Activated T-cell treated with anti-CD3 and anti-CD28 coated beads, Interleukin-2, amount 50 U/mL, for 24 hours (primary cell): ENCODE results near the gene PRIMPOL.
"Not testable (repeated sequence)": the region's sequence is repeated elsewhere in the genome, so short reads cannot be mapped to it uniquely, and the experiment has no call there.

Experiments
- DNase-seq: peaks from one replicate; pipeline ENCODE4 v3.0.0-alpha.2; 2020
- H3K27ac Mint-ChIP-seq: 2 replicates; pipeline ENCODE4 v1.8.0; 2020; ENCODE audit warnings: mild to moderate bottlenecking, mixed read lengths
- H3K27me3 Mint-ChIP-seq: 2 replicates; pipeline ENCODE4 v1.8.0; 2020; ENCODE audit warnings: mixed read lengths
- H3K36me3 Mint-ChIP-seq: 2 replicates; pipeline ENCODE4 v1.8.0; 2020; ENCODE audit warnings: low read depth, mixed read lengths
- H3K4me1 Mint-ChIP-seq: 2 replicates; pipeline ENCODE4 v1.8.0; 2020; ENCODE audit warnings: low read depth, mixed read lengths
- H3K4me3 Mint-ChIP-seq: 2 replicates; pipeline ENCODE4 v1.8.0; 2020; ENCODE audit warnings: mild to moderate bottlenecking, moderate library complexity, mixed read lengths
- H3K9me3 Mint-ChIP-seq: 2 replicates; pipeline ENCODE4 v1.8.0; 2020; ENCODE audit warnings: mixed read lengths

The PRIMPOL gene

GRCh38 chr4:184624972-184625554 lies 24.5 kb upstream of the PRIMPOL start:
- no peaks in the 10 kb centered on the region for H3K27me3 Mint-ChIP-seq
- peaks cover 44% of the 10 kb centered on the region for H3K4me1 Mint-ChIP-seq
- peak overlapping the region; percentile 22 for H3K4me3 Mint-ChIP-seq
- H3K36me3 Mint-ChIP-seq, result peaks cover 63% of the 10 kb centered on the region
- no peaks in the 10 kb centered on the region for H3K9me3 Mint-ChIP-seq
- DNase-seq, result no peak
- H3K27ac Mint-ChIP-seq, result peak overlapping the region; percentile 84

- DNase-seq, H3K27me3 Mint-ChIP-seq, H3K9me3 Mint-ChIP-seq: not testable (repeated sequence)
- peaks cover 44% of the 10 kb centered on the region for H3K4me1 Mint-ChIP-seq
- peaks cover 72% of the 10 kb centered on the region for H3K36me3 Mint-ChIP-seq
- peak overlapping the region; percentile 84 for H3K27ac Mint-ChIP-seq
- H3K4me3 Mint-ChIP-seq, result peak overlapping the region; percentile 22
Measured at GRCh38 chr4:184625783-184626596, 23.5 kb upstream of the PRIMPOL start.

- Mint-ChIP-seq H3K4me1 (peaks cover 46% of the 10 kb centered on the region), H3K9me3 (no peaks in the 10 kb centered on the region), H3K36me3 (peaks cover 90% of the 10 kb centered on the region), H3K4me3 (no peak overlapping the region), H3K27ac (no peak overlapping the region), H3K27me3 (no peaks in the 10 kb centered on the region)
- DNase-seq, result no peak
Measured at GRCh38 chr4:184628103-184628502, 21.4 kb upstream of the PRIMPOL start.

GRCh38 chr4:184632842-184633241 lies 16.7 kb upstream of the PRIMPOL start:
- Mint-ChIP-seq H3K9me3 (no peaks in the 10 kb centered on the region), H3K4me3 (no peak overlapping the region), H3K27me3 (no peaks in the 10 kb centered on the region), H3K27ac (no peak overlapping the region), H3K36me3 (peaks cover 93% of the 10 kb centered on the region), H3K4me1 (peaks cover 18% of the 10 kb centered on the region)
- DNase-seq, result no peak

- Mint-ChIP-seq H3K27me3 (no peaks in the 10 kb centered on the region), H3K9me3 (no peaks in the 10 kb centered on the region), H3K36me3 (peaks cover 93% of the 10 kb centered on the region), H3K4me1 (peaks cover 23% of the 10 kb centered on the region), H3K4me3 (no peak overlapping the region), H3K27ac (no peak overlapping the region)
- DNase-seq, result no peak
Measured at GRCh38 chr4:184635381-184635780, 14.2 kb upstream of the PRIMPOL start.

GRCh38 chr4:184636144-184636543 lies 13.4 kb upstream of the PRIMPOL start:
- Mint-ChIP-seq H3K27ac (no peak overlapping the region), H3K4me3 (no peak overlapping the region), H3K9me3 (no peaks in the 10 kb centered on the region), H3K27me3 (no peaks in the 10 kb centered on the region), H3K4me1 (peaks cover 28% of the 10 kb centered on the region), H3K36me3 (peaks cover 91% of the 10 kb centered on the region)
- no peak for DNase-seq

GRCh38 chr4:184636897-184637296 lies 12.6 kb upstream of the PRIMPOL start:
- no peak overlapping the region for H3K4me3 Mint-ChIP-seq
- no peak for DNase-seq
- no peaks in the 10 kb centered on the region for H3K9me3 Mint-ChIP-seq
- no peaks in the 10 kb centered on the region for H3K27me3 Mint-ChIP-seq
- H3K27ac Mint-ChIP-seq, result no peak overlapping the region
- peaks cover 94% of the 10 kb centered on the region for H3K36me3 Mint-ChIP-seq
- H3K4me1 Mint-ChIP-seq, result peaks cover 35% of the 10 kb centered on the region

- H3K4me1 Mint-ChIP-seq, result peaks cover 58% of the 10 kb centered on the region
- no peak overlapping the region for H3K4me3 Mint-ChIP-seq
- DNase-seq, result no peak
Measured at GRCh38 chr4:184641022-184641421, 8.5 kb upstream of the PRIMPOL start.

GRCh38 chr4:184641451-184641850 lies 8.1 kb upstream of the PRIMPOL start:
- no peak for DNase-seq
- H3K4me1 Mint-ChIP-seq, result peaks cover 63% of the 10 kb centered on the region
- H3K36me3 Mint-ChIP-seq, result peaks cover 90% of the 10 kb centered on the region

More at GRCh38 chr4:184641022-184641421, 8.5 kb upstream of the PRIMPOL start:
- Mint-ChIP-seq H3K27me3 (no peaks in the 10 kb centered on the region), H3K9me3 (no peaks in the 10 kb centered on the region), H3K27ac (no peak overlapping the region), H3K36me3 (peaks cover 90% of the 10 kb centered on the region)

GRCh38 chr4:184643731-184644130 lies 5.8 kb upstream of the PRIMPOL start:
- H3K4me1 Mint-ChIP-seq, result peaks cover 76% of the 10 kb centered on the region
- peak overlapping the region; percentile 55 for H3K27ac Mint-ChIP-seq
- no peaks in the 10 kb centered on the region for H3K27me3 Mint-ChIP-seq
- no peak for DNase-seq
- no peak overlapping the region for H3K4me3 Mint-ChIP-seq
- H3K9me3 Mint-ChIP-seq, result no peaks in the 10 kb centered on the region
- peaks cover 89% of the 10 kb centered on the region for H3K36me3 Mint-ChIP-seq

More at GRCh38 chr4:184641451-184641850, 8.1 kb upstream of the PRIMPOL start:
- H3K27ac Mint-ChIP-seq, result peak overlapping the region; percentile 26
- H3K9me3 Mint-ChIP-seq, result no peaks in the 10 kb centered on the region
- H3K4me3 Mint-ChIP-seq, result no peak overlapping the region
- no peaks in the 10 kb centered on the region for H3K27me3 Mint-ChIP-seq

- no peak for DNase-seq
- H3K4me3 Mint-ChIP-seq, result no peak overlapping the region
- no peaks in the 10 kb centered on the region for H3K27me3 Mint-ChIP-seq
- peak overlapping the region; percentile 58 for H3K27ac Mint-ChIP-seq
- H3K4me1 Mint-ChIP-seq, result peaks cover 71% of the 10 kb centered on the region
- H3K9me3 Mint-ChIP-seq, result no peaks in the 10 kb centered on the region
- H3K36me3 Mint-ChIP-seq, result peaks cover 82% of the 10 kb centered on the region
Measured at GRCh38 chr4:184644553-184645307, 4.8 kb upstream of the PRIMPOL start.

- peaks cover 71% of the 10 kb centered on the region for H3K4me1 Mint-ChIP-seq
- no peaks in the 10 kb centered on the region for H3K27me3 Mint-ChIP-seq
- H3K9me3 Mint-ChIP-seq, result no peaks in the 10 kb centered on the region
- DNase-seq, result no peak
- no peak overlapping the region for H3K27ac Mint-ChIP-seq
- peak overlapping the region; percentile 97 for H3K4me3 Mint-ChIP-seq
- peaks cover 75% of the 10 kb centered on the region for H3K36me3 Mint-ChIP-seq
Measured at GRCh38 chr4:184645904-184646610, 3.5 kb upstream of the PRIMPOL start.

GRCh38 chr4:184647266-184648053 lies 2.1 kb upstream of the PRIMPOL start:
- Mint-ChIP-seq H3K9me3 (no peaks in the 10 kb centered on the region), H3K36me3 (peaks cover 63% of the 10 kb centered on the region), H3K27ac (peak overlapping the region; percentile 94), H3K27me3 (no peaks in the 10 kb centered on the region), H3K4me3 (peak overlapping the region; percentile 97), H3K4me1 (peaks cover 67% of the 10 kb centered on the region)
- DNase-seq, result no peak

- Mint-ChIP-seq H3K27ac (peak overlapping the region; percentile 94), H3K27me3 (no peaks in the 10 kb centered on the region), H3K4me3 (peak overlapping the region; percentile 97), H3K4me1 (peaks cover 62% of the 10 kb centered on the region), H3K9me3 (no peaks in the 10 kb centered on the region), H3K36me3 (peaks cover 58% of the 10 kb centered on the region)
- no peak for DNase-seq
Measured at GRCh38 chr4:184648054-184648312, 1.6 kb upstream of the PRIMPOL start.
